GM23338 (cell line): ENCODE data around the gene NLRP9. TPM values are rescaled to one million over a fixed set of nuclear protein-coding genes. Genes with fewer than 3 reads are reported as not detected.
A peak's percentile ranks its signal among the peaks of the same experiment; 100 is the strongest.

Source experiments
- ATAC-seq: fragments of 200-7000 bp; cut with Tn5 transposase; 3 replicates; pipeline ENCODE4 v1.9.1; 2020
- DNase-seq: peaks from one replicate; pipeline ENCODE4 v3.0.0-alpha.2; 2015; ENCODE audit warnings: low spot score
- H2AFZ ChIP-seq: fragments of 200-600 bp; sonication (generic); 2 replicates; pipeline ENCODE4 v1.8.0; 2016; ENCODE audit warnings: antibody characterized with exemption, mild to moderate bottlenecking, moderate library complexity
- H3F3A ChIP-seq: fragments of 200-600 bp; sonication (generic); replicated peaks from 2 replicates; pipeline ENCODE4 v1.8.0; 2017; ENCODE audit warnings: antibody characterized with exemption, mixed run types, low read depth
- H3K27ac ChIP-seq: fragments of 200-600 bp; sonication (generic); 2 replicates; pipeline ENCODE4 v1.6.1; 2016; ENCODE audit warnings: low read depth
- H3K27me3 ChIP-seq: fragments of 200-600 bp; sonication (generic); 2 replicates; pipeline ENCODE4 v1.8.0; 2016; ENCODE audit warnings: mild to moderate bottlenecking, mixed run types, moderate library complexity; ENCODE audit not compliant: insufficient read depth
- H3K36me3 ChIP-seq: fragments of 200-600 bp; sonication (generic); 2 replicates; pipeline ENCODE4 v1.8.0; 2016; ENCODE audit warnings: mild to moderate bottlenecking; ENCODE audit not compliant: insufficient read depth
- H3K4me1 ChIP-seq: fragments of 200-600 bp; sonication (generic); 2 replicates; pipeline ENCODE4 v1.8.0; 2016; ENCODE audit warnings: mild to moderate bottlenecking, moderate library complexity; ENCODE audit not compliant: insufficient read depth
- H3K4me2 ChIP-seq: fragments of 200-600 bp; sonication (generic); 2 replicates; pipeline ENCODE4 v1.7.1; 2017; ENCODE audit warnings: mixed run types
- H3K4me3 ChIP-seq: fragments of 200-600 bp; sonication (generic); 2 replicates; pipeline ENCODE4 v1.6.1; 2016; ENCODE audit warnings: mixed run types
- H3K79me2 ChIP-seq: fragments of 200-600 bp; sonication (generic); replicated peaks from 2 replicates; pipeline ENCODE4 v1.8.0; 2017; ENCODE audit warnings: mild to moderate bottlenecking; ENCODE audit not compliant: insufficient read depth
- H3K9me2 ChIP-seq: fragments of 200-600 bp; sonication (generic); 2 replicates; pipeline ENCODE4 v1.8.0; 2017; ENCODE audit not compliant: insufficient read depth
- H4K20me1 ChIP-seq: fragments of 200-600 bp; sonication (generic); replicated peaks from 2 replicates; pipeline ENCODE4 v1.8.0; 2017; ENCODE audit warnings: mild to moderate bottlenecking; ENCODE audit not compliant: insufficient read depth
- H3K27ac Mint-ChIP-seq: 2 replicates; pipeline ENCODE4 v1.8.0; 2020; ENCODE audit warnings: inconsistent platforms, mild to moderate bottlenecking, moderate library complexity, mixed read lengths
- H3K27me3 Mint-ChIP-seq: 3 replicates; pipeline ENCODE4 v1.8.0; 2022; ENCODE audit warnings: low read depth, mild to moderate bottlenecking, moderate library complexity, mixed read lengths, inconsistent platforms; ENCODE audit not compliant: insufficient read depth, poor library complexity
- H3K36me3 Mint-ChIP-seq: 3 replicates; pipeline ENCODE4 v1.8.0; 2021; ENCODE audit warnings: low read depth, mild to moderate bottlenecking, inconsistent platforms, moderate library complexity, mixed read lengths
- H3K4me1 Mint-ChIP-seq: 3 replicates; pipeline ENCODE4 v1.8.0; 2020; ENCODE audit warnings: mild to moderate bottlenecking, inconsistent platforms, mixed read lengths
- H3K4me3 Mint-ChIP-seq: 3 replicates; pipeline ENCODE4 v1.8.0; 2021; ENCODE audit warnings: moderate library complexity, mild to moderate bottlenecking, inconsistent platforms, mixed read lengths
- H3K9me3 Mint-ChIP-seq: 3 replicates; pipeline ENCODE4 v1.8.0; 2020; ENCODE audit warnings: moderate library complexity, mild to moderate bottlenecking, inconsistent platforms, mixed read lengths
- CREB1 ChIP-seq: fragments of 250-450 bp; sonication (Bioruptor Pico); IDR thresholded peaks from 2 replicates; pipeline ENCODE4 v1.5.0; 2020; ENCODE audit warnings: low read depth, mild to moderate bottlenecking, moderate library complexity
- ETS1 ChIP-seq: IDR thresholded peaks from 2 replicates; pipeline ENCODE4 v1.6.1; 2016; ENCODE audit warnings: antibody characterized with exemption
- EZH2phosphoT487 ChIP-seq: fragments of 200-600 bp; sonication (generic); IDR thresholded peaks from one replicate; pipeline ENCODE4 v1.8.1; 2018; ENCODE audit warnings: antibody characterized with exemption; ENCODE audit not compliant: unreplicated experiment
- JUNB ChIP-seq: IDR thresholded peaks from one replicate; pipeline ENCODE4 v1.6.1; 2016; ENCODE audit warnings: antibody characterized with exemption; ENCODE audit not compliant: unreplicated experiment
- STAT1 ChIP-seq: IDR thresholded peaks from one replicate; pipeline ENCODE4 v1.6.1; 2016; ENCODE audit warnings: antibody characterized with exemption; ENCODE audit not compliant: unreplicated experiment
- ZNF114 ChIP-seq: fragments of 250-450 bp; sonication (Bioruptor Pico); IDR thresholded peaks from 2 replicates; pipeline ENCODE4 v1.5.0; 2020; ENCODE audit warnings: mild to moderate bottlenecking, moderate library complexity
- ZNF462 ChIP-seq: fragments of 250-450 bp; sonication (Bioruptor Pico); IDR thresholded peaks from 2 replicates; pipeline ENCODE4 v1.5.0; 2020; ENCODE audit warnings: mild to moderate bottlenecking, moderate library complexity
- polyA plus RNA-seq: library from polyadenylated mRNA; unstranded; fragments of >200 nt; fragmentation: Nextera tagmentation; extraction: Ambion mirVana; gene quantifications from 2 replicates; pipeline ENCODE4 v1.2.1, GENCODE V29; 2016
- total RNA-seq: library from RNA; depleted of rRNA; stranded (reverse); fragments of >200 nt; shearing (Covaris generic); gene quantifications from 2 replicates; pipeline ENCODE4 v1.2.3, GENCODE V29; 2014

The NLRP9 gene
- total and polyA plus RNA-seq, 2 experiments from 2014 or later: not detected

GRCh38 chr19:55671054-55671378 is 67.2 kb downstream of the NLRP9 start:
- H3K4me1 Mint-ChIP-seq: peaks cover 33% of the 10 kb centered on the region

More at GRCh38 chr19:55671054-55671378, 67.2 kb downstream of the NLRP9 start:
- Mint-ChIP-seq H3K9me3 (peaks cover 9% of the 10 kb centered on the region; the same call in 2 of the 3 replicates), H3K27me3 (peaks cover 46% of the 10 kb centered on the region), H3K36me3 (peaks cover 83% of the 10 kb centered on the region), H3K27ac (peak overlapping the region; percentile 25), H3K4me3 (peak overlapping the region; percentile 7; the same call in 1 of the 3 replicates)
- Histone ChIP-seq H2AFZ (no peak overlapping the region), H3F3A (peaks cover 47% of the 10 kb centered on the region), H3K79me2 (peaks cover 69% of the 10 kb centered on the region), H3K36me3 (peaks cover 17% of the 10 kb centered on the region), H3K9me2 (no peaks in the 10 kb centered on the region), H3K4me1 (peaks cover 25% of the 10 kb centered on the region), H3K27me3 (no peaks in the 10 kb centered on the region), H3K4me2 (no peak overlapping the region), H3K27ac (peak overlapping the region; percentile 90), H3K4me3 (no peak overlapping the region), H4K20me1 (peaks cover 37% of the 10 kb centered on the region)
- ATAC-seq: no peak
- TF ChIP-seq EZH2phosphoT487 (no peak), ZNF462 (CRISPR knock-in tag) (no peak), CREB1 (CRISPR knock-in tag) (no peak), STAT1 (no peak), ZNF114 (CRISPR knock-in tag) (no peak), ETS1 (no peak), JUNB (no peak)
- DNase-seq: no peak
